HT-29 (cell line): ENCODE measurements around the gene TF. TPM values are rescaled to one million over a fixed set of nuclear protein-coding genes. Genes with fewer than 3 reads are reported as not detected.

Experiments used
- DNase-seq: peaks from one replicate; pipeline ENCODE4 v3.0.0-alpha.2; 2015; ENCODE audit warnings: low spot score
- total RNA-seq: library from RNA; depleted of rRNA; stranded (reverse); fragments of >200 nt; shearing (Covaris generic); gene quantifications from 2 replicates; pipeline ENCODE4 v1.2.3, GENCODE V29; 2014

The TF gene
- total RNA-seq, 1 experiment from 2014 or later: 0.03 TPM

DNA sequence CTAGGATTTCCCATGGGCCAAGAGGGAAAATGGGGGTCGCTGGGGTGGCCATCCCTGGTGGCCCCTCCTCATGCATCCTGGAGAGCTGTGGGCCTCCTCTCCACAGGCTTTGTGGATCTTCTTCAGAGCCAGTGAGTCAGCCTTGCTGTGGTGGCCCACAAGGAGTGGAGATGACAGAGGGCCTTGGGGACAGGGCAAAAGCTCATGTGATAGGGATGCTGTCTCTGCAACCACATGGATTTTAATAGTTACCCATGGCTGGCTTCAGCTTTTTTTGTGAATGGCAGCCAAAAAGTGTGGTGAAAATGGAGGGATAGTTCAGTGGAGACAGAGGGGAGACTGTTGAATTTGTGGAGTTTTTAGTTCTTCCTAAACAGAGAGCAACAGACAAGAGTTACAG, 1.2 kb downstream of the TF start:
- DNase-seq: no peak

GRCh38 chr3:133747907-133748639, 1.9 kb downstream of the TF start:
- no peak for DNase-seq

- DNase-seq: no peak
These were observed 3.5 kb downstream of the TF start for GRCh38 chr3:133749427-133750258.

- DNase-seq: no peak
These were observed 4.1 kb downstream of the TF start for GRCh38 chr3:133750259-133750656.

DNA sequence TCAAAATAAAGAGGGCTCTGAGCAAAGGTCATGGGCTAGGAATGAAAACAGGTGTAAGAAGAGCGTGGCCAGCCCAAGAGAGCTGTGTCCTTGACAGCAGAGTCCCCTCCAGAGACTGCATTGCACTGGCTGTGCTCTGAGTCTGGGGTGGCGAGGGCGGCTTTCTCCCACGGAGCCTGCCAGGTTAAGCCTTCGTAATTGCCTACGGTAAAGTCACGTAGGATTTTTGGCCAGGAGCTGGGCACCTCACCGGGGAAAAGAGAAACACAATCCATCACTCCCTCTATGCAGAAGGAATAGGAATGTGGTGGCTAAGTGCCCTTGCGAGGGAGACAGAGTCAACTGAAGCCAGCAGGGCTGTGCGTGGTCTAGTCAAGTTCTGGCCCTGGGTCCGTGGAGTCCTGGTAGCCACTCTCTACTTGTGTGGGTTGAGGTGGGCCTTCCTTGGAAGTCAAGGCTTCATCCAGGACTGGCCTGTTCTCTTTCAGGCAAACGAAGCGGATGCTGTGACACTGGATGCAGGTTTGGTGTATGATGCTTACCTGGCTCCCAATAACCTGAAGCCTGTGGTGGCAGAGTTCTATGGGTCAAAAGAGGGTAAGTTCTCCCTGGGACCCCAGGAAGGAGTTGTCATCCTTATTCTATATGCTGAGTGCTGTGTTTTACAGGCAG, 7.0 kb downstream of the TF start:
- no peak for DNase-seq

DNA sequence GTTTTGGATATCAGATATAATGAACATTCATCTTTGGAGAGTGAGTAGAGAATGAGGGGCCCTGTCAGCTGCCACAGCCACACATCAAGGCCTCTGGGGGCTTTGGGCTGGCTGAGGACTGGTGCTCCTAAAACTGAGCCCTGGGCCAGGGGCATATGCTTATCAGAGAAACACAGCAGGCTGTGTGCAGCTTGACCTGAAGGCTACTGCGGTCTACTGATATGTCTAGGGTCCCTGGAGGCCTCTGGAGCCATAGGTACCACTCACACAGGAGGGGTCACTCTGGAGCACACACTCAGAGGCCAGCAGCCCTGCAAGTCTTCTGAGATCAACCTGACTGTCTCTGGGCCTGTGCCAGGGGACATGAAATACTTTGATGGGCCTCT, 7.6 kb downstream of the TF start:
- DNase-seq: no peak

- no peak for DNase-seq
These were observed 8.3 kb downstream of the TF start for GRCh38 chr3:133754455-133754854.

- no peak for DNase-seq
These were observed 9.0 kb downstream of the TF start for GRCh38 chr3:133754973-133755828.

DNA sequence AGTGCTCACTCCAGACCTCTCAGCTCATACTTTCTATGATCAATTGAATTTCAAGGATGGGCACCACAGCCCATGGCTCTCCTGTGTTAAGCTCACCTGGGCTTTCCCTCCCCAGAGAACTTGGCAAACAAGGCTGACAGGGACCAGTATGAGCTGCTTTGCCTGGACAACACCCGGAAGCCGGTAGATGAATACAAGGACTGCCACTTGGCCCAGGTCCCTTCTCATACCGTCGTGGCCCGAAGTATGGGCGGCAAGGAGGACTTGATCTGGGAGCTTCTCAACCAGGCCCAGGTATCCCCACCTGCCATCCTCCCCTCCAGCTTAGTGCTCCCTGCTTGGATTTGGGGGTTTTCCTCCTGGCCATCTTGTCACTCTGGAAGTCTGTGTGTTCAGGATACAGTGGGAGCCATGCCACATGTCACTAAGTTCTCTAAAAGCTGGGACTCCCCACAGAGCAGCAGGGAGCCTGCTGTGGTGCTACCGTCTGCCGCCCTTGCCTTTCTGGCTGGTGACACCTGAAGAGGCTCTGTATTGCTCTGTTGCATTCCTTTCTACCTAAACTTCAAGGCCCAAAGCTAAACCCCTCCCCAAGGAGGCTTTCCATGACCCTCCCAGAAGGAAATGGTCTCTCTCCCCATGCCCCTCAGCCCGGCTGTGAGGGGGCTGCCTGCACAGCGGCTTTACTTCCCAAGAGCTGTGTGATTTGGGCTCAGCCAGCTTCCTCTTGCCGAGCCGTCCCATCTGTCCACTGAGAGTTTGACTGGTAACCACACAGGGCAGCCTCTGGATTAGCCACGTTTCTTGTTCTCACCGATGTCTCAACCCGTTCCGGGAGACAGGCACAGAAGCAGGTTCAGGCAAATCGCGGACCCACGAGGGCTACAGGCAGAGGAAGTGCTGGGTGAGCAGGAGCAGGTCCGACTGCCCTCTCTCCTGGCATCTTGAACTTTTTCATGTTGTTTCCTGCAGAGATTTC, 10.8 kb downstream of the TF start:
- no peak for DNase-seq

- DNase-seq: no peak
These were observed 11.7 kb downstream of the TF start for GRCh38 chr3:133757701-133758567.

- no peak for DNase-seq
These were observed 12.4 kb downstream of the TF start for GRCh38 chr3:133758568-133758928.

GRCh38 chr3:133758964-133759739, 13.0 kb downstream of the TF start:
- DNase-seq: no peak

DNA sequence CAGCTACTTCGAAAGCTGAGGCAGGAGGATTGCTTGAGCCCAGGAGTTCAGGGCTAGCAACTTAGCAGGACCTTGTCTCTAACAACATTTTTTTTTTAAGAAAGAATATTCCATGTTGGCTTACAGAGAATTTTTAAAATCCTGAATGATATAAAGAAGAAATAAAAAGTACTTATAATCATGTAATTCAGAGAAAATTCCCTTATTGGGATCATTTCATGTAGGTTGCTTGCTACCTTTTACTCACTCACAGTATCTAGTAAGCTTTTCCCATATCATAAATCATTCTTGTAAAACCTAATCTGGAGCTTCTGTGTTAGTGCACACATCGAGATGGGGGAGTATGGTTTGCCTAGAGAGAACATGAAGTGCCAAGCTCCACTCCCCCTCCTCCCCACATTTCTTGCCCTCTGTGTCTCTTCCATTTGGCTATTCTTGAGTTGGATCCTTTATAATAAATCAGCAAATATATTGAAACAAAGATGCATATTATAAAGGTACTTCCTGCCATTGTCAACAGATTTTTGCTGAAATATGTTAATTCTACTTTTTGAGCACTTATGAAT, 13.6 kb downstream of the TF start:
- no peak for DNase-seq

DNA sequence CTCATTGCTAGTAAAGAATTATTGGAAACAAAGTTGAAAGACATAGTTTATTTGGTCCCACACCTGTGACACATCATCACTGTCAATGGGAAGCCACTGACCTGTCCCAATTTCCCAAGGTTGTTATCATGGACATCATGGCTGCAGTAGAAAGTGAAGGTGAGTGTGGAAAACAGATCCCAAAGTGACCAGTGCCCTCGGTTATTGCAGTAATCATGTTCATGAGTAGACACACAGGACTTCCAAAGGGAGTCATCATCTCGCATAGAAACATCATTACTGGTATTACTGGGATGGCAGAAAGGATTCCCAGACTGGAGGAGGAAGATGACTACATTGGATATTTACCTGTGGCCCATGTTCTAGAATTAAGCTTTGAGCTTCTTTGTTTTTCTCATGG, 14.7 kb downstream of the TF start:
- no peak for DNase-seq

DNA sequence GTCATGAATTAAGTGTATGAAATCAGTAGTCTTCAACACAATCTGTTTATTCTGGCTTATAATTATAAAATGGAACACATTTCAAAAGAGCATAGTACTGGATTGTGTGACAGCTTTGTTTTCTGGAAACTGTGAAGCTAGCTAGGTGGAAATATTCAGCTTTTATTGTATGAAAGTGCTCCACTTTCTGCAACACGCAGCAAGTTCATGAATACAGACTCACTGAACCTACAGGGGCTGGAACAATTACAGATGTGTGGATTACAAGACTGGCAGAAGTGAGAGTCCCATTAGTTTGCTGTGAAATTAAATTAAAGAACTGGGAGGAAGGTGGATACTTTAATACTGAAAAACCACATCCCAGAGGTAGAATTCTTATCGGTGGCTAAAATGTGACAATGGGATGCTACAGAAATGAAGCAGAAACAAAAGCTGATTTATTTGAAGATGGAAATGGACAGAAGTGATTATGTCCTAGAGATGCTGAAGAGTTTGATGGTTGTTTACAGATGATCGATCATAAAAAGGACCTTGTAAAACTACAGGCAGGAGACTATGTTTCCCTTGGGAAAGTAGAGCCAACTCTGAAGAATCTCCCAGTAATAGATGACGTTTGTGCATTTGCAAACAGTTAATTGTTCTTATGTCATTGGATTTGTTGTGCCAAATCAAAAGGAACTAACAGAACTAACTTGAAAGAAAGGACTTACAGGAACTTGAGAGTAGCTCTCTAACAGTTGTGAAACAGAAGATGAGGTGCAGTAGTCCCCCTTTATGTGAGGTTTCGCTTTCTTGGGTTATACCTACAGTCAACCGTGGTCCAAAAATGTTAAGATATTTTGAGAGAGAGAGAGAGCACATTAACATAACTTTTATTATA, 15.7 kb downstream of the TF start:
- DNase-seq: no peak

DNA sequence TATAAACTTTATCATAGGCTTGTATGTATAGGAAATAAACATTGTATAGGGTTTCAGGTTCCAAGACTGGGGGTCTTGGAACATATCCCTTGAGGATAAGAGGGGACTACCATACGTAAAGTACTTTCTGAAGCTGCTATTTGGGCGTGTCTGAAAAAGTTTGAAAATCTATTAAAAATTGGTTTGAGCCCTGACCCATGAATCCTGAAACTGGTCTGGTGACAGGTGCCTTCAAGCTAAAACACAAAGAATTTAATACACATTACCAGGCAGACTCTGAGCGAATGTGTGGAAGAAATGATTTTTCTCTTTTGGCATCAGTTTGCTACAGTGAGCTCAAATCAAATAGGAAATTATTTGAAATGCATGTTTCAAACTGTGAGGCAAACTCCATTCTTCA, 16.3 kb downstream of the TF start:
- DNase-seq: no peak
